Measurements from ENCODE around the gene HDGFL2.

HDGFL2 gene

DNA sequence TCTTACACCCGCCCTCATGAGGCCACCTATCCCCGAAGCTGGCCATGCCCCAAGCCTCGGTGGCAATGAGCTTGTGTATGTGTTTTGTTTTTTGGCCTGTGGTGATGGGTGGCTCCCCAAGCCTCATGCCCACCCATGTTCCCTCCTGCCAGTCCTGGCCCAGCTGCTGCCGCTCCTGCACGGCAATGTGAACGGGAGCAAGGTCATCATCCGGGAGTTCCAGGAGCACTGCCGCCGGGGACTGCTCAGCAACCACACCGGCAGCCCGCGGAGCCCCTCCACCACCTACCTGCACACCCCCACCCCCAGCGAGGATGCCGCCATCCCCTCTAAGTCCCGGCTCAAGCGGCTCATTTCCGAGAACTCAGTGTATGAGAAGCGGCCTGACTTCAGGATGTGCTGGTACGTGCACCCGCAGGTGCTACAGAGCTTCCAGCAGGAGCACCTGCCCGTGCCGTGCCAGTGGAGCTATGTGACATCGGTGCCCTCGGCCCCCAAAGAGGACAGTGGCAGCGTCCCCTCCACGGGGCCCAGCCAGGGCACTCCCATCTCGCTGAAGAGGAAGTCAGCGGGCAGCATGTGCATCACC, 39.1 kb upstream of the HDGFL2 start:
- H3K9ac ChIP-seq (ENCODE audit: low read depth in 1 of 2, low read length in 2 of 2) = no peak overlapping the region
- peaks cover 8 to 60% of the 10 kb centered on the region in 2 donors for H3K36me3 ChIP-seq (ENCODE audit: control insufficient read depth in 1 of 2, insufficient read depth in 2 of 2, low read length in 2 of 2)
- no peaks in the 10 kb centered on the region for H3K4me1 ChIP-seq (ENCODE audit: control insufficient read depth in 1 of 2, insufficient read depth in 2 of 2, low read length in 2 of 2)
- no peak overlapping the region for H3K4me3 ChIP-seq (ENCODE audit: low read depth in 1 of 2, low read length in 2 of 2)
- H3K27me3 ChIP-seq (ENCODE audit: control insufficient read depth in 1 of 2, insufficient read depth in 2 of 2, low read length in 2 of 2) = no peaks in the 10 kb centered on the region
- no peaks in the 10 kb centered on the region for H3K9me3 ChIP-seq (ENCODE audit: control insufficient read depth in 1 of 2, low read length in 2 of 2)
- no peak overlapping the region for H3K27ac ChIP-seq (ENCODE audit: low read depth, low read length)

- Histone ChIP-seq H3K27me3 (ENCODE audit: control insufficient read depth in 1 of 2, insufficient read depth in 2 of 2, low read length in 2 of 2) (no peaks in the 10 kb centered on the region), H3K9me3 (ENCODE audit: control insufficient read depth in 1 of 2, low read length in 2 of 2) (no peaks in the 10 kb centered on the region), H3K36me3 (ENCODE audit: control insufficient read depth in 1 of 2, insufficient read depth in 2 of 2, low read length in 2 of 2) (peaks cover 6 to 51% of the 10 kb centered on the region in 2 donors), H3K27ac (ENCODE audit: low read depth, low read length) (no peak overlapping the region), H3K4me3 (ENCODE audit: low read depth in 1 of 2, low read length in 2 of 2) (no peak overlapping the region), H3K4me1 (ENCODE audit: control insufficient read depth in 1 of 2, insufficient read depth in 2 of 2, low read length in 2 of 2) (no peaks in the 10 kb centered on the region), H3K9ac (ENCODE audit: low read depth in 1 of 2, low read length in 2 of 2) (no peak overlapping the region)
These were observed 37.7 kb upstream of the HDGFL2 start for GRCh38 chr19:4434391-4434790.

GRCh38 chr19:4436231-4436630, 35.9 kb upstream of the HDGFL2 start:
- H3K27me3 ChIP-seq (ENCODE audit: control insufficient read depth in 1 of 2, insufficient read depth in 2 of 2, low read length in 2 of 2) = no peaks in the 10 kb centered on the region
- H3K4me3 ChIP-seq (ENCODE audit: low read depth in 1 of 2, low read length in 2 of 2) = no peak overlapping the region
- no peak overlapping the region for H3K9ac ChIP-seq (ENCODE audit: low read depth in 1 of 2, low read length in 2 of 2)
- no peaks in the 10 kb centered on the region for H3K9me3 ChIP-seq (ENCODE audit: control insufficient read depth in 1 of 2, low read length in 2 of 2)
- H3K36me3 ChIP-seq (ENCODE audit: control insufficient read depth in 1 of 2, insufficient read depth in 2 of 2, low read length in 2 of 2) = peaks cover 4 to 46% of the 10 kb centered on the region in 2 donors
- no peaks in the 10 kb centered on the region for H3K4me1 ChIP-seq (ENCODE audit: control insufficient read depth in 1 of 2, insufficient read depth in 2 of 2, low read length in 2 of 2)
- no peak overlapping the region for H3K27ac ChIP-seq (ENCODE audit: low read depth, low read length)

DNA sequence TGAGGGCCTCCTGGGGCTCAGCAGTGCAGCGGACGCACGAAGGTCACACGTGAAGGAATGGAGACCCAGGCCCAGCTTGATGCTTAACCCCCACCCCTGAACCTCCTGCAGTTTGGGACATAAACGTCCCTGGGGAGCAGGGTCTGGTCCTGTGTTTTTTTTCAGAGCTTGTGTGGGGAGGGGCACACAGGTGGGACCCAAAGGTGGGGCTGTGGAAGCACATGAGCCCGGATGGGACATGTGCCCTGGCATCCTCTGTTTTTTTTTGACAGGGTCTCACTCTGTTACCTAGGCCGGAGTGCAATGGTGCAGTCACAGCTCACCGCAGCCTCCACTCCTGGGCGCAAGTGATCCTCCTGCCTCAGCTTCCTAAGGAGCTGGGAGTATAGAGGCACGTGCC, 35.0 kb upstream of the HDGFL2 start:
- Histone ChIP-seq H3K9me3 (ENCODE audit: control insufficient read depth in 1 of 2, low read length in 2 of 2) (no peaks in the 10 kb centered on the region), H3K4me1 (ENCODE audit: control insufficient read depth in 1 of 2, insufficient read depth in 2 of 2, low read length in 2 of 2) (no peaks in the 10 kb centered on the region), H3K27ac (ENCODE audit: low read depth, low read length) (no peak overlapping the region), H3K36me3 (ENCODE audit: control insufficient read depth in 1 of 2, insufficient read depth in 2 of 2, low read length in 2 of 2) (peaks cover 0 to 39% of the 10 kb centered on the region in 2 donors), H3K4me3 (ENCODE audit: low read depth in 1 of 2, low read length in 2 of 2) (no peak overlapping the region), H3K27me3 (ENCODE audit: control insufficient read depth in 1 of 2, insufficient read depth in 2 of 2, low read length in 2 of 2) (no peaks in the 10 kb centered on the region), H3K9ac (ENCODE audit: low read depth in 1 of 2, low read length in 2 of 2) (no peak overlapping the region)

- H3K27ac ChIP-seq (ENCODE audit: low read depth, low read length) = no peak overlapping the region
- H3K36me3 ChIP-seq (ENCODE audit: control insufficient read depth in 1 of 2, insufficient read depth in 2 of 2, low read length in 2 of 2) = peaks cover 0 to 35% of the 10 kb centered on the region in 2 donors
These were observed 32.9 kb upstream of the HDGFL2 start for GRCh38 chr19:4439243-4439642.

GRCh38 chr19:4441994-4442818, 29.9 kb upstream of the HDGFL2 start:
- no peak overlapping the region for H3K4me3 ChIP-seq (ENCODE audit: low read depth in 1 of 2, low read length in 2 of 2)
- H3K36me3 ChIP-seq (ENCODE audit: control insufficient read depth in 1 of 2, insufficient read depth in 2 of 2, low read length in 2 of 2) = peaks cover 20 to 51% of the 10 kb centered on the region in 2 donors
- no peak overlapping the region for H3K27ac ChIP-seq (ENCODE audit: low read depth, low read length)
- no peaks in the 10 kb centered on the region for H3K4me1 ChIP-seq (ENCODE audit: control insufficient read depth in 1 of 2, insufficient read depth in 2 of 2, low read length in 2 of 2)
- H3K27me3 ChIP-seq (ENCODE audit: control insufficient read depth in 1 of 2, insufficient read depth in 2 of 2, low read length in 2 of 2) = no peaks in the 10 kb centered on the region
- no peak overlapping the region for H3K9ac ChIP-seq (ENCODE audit: low read depth in 1 of 2, low read length in 2 of 2)
- no peaks in the 10 kb centered on the region for H3K9me3 ChIP-seq (ENCODE audit: control insufficient read depth in 1 of 2, low read length in 2 of 2)

More at GRCh38 chr19:4439243-4439642, 32.9 kb upstream of the HDGFL2 start:
- Histone ChIP-seq H3K9ac (ENCODE audit: low read depth in 1 of 2, low read length in 2 of 2) (no peak overlapping the region), H3K27me3 (ENCODE audit: control insufficient read depth in 1 of 2, insufficient read depth in 2 of 2, low read length in 2 of 2) (no peaks in the 10 kb centered on the region), H3K4me3 (ENCODE audit: low read depth in 1 of 2, low read length in 2 of 2) (no peak overlapping the region), H3K4me1 (ENCODE audit: control insufficient read depth in 1 of 2, insufficient read depth in 2 of 2, low read length in 2 of 2) (no peaks in the 10 kb centered on the region), H3K9me3 (ENCODE audit: control insufficient read depth in 1 of 2, low read length in 2 of 2) (no peaks in the 10 kb centered on the region)

DNA sequence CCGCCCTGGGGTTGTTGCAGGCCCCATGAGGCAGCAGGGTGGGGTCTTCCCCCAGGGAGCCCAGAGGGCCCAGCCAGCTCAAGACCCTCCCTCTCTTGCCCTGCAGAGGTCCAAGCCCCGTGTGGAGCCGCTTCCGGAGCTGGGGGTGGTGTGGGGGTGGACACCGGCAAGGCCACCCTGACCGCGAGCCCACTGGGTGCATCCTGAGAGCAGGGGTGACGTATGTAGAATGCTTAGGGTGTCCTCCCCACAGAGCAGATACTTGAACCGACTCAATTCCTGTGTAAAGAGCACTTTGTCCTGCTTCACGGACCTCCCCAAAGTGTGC, 29.3 kb upstream of the HDGFL2 start:
- Histone ChIP-seq H3K27ac (ENCODE audit: low read depth, low read length) (no peak overlapping the region), H3K4me3 (ENCODE audit: low read depth in 1 of 2, low read length in 2 of 2) (no peak overlapping the region), H3K36me3 (ENCODE audit: control insufficient read depth in 1 of 2, insufficient read depth in 2 of 2, low read length in 2 of 2) (peaks cover 24 to 54% of the 10 kb centered on the region in 2 donors), H3K27me3 (ENCODE audit: control insufficient read depth in 1 of 2, insufficient read depth in 2 of 2, low read length in 2 of 2) (no peaks in the 10 kb centered on the region), H3K9ac (ENCODE audit: low read depth in 1 of 2, low read length in 2 of 2) (no peak overlapping the region), H3K4me1 (ENCODE audit: control insufficient read depth in 1 of 2, insufficient read depth in 2 of 2, low read length in 2 of 2) (no peaks in the 10 kb centered on the region), H3K9me3 (ENCODE audit: control insufficient read depth in 1 of 2, low read length in 2 of 2) (no peaks in the 10 kb centered on the region)

DNA sequence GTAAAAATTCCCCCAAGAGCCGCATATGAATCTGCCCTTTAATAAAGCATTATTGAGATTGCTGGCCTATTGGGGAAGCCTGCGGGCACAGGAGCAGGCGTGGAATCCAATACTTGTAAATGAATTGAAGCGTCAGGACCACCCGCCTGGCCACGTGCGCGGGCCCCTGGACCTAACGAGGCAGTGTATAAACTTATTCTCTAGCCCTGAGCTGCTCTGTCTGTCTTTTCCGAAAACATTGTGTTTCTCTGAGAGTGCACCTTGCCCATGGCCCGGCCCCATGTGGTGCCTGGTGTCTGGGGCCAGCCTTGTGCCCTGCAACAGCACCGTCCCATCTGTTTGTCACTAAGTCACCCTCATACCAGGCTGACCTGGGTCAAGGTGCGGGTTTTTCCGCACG, 28.9 kb upstream of the HDGFL2 start:
- Histone ChIP-seq H3K36me3 (ENCODE audit: control insufficient read depth in 1 of 2, insufficient read depth in 2 of 2, low read length in 2 of 2) (peaks cover 26 to 58% of the 10 kb centered on the region in 2 donors), H3K27me3 (ENCODE audit: control insufficient read depth in 1 of 2, insufficient read depth in 2 of 2, low read length in 2 of 2) (no peaks in the 10 kb centered on the region), H3K27ac (ENCODE audit: low read depth, low read length) (no peak overlapping the region), H3K9me3 (ENCODE audit: control insufficient read depth in 1 of 2, low read length in 2 of 2) (no peaks in the 10 kb centered on the region), H3K4me1 (ENCODE audit: control insufficient read depth in 1 of 2, insufficient read depth in 2 of 2, low read length in 2 of 2) (no peaks in the 10 kb centered on the region), H3K9ac (ENCODE audit: low read depth in 1 of 2, low read length in 2 of 2) (no peak overlapping the region), H3K4me3 (ENCODE audit: low read depth in 1 of 2, low read length in 2 of 2) (no peak overlapping the region)

GRCh38 chr19:4443966-4444764, 27.9 kb upstream of the HDGFL2 start:
- Histone ChIP-seq H3K27me3 (ENCODE audit: control insufficient read depth in 1 of 2, insufficient read depth in 2 of 2, low read length in 2 of 2) (no peaks in the 10 kb centered on the region), H3K9ac (ENCODE audit: low read depth in 1 of 2, low read length in 2 of 2) (no peak overlapping the region), H3K9me3 (ENCODE audit: control insufficient read depth in 1 of 2, low read length in 2 of 2) (no peaks in the 10 kb centered on the region), H3K4me1 (ENCODE audit: control insufficient read depth in 1 of 2, insufficient read depth in 2 of 2, low read length in 2 of 2) (no peaks in the 10 kb centered on the region), H3K4me3 (ENCODE audit: low read depth in 1 of 2, low read length in 2 of 2) (no peak overlapping the region), H3K27ac (ENCODE audit: low read depth, low read length) (no peak overlapping the region), H3K36me3 (ENCODE audit: control insufficient read depth in 1 of 2, insufficient read depth in 2 of 2, low read length in 2 of 2) (peaks cover 33 to 67% of the 10 kb centered on the region in 2 donors)

Measured in duodenal mucosa (tissue), 2 donors.